Cardiac fibroblast (primary cell): ENCODE data around the gene KLHL29.

Experiments used
- DNase-seq, 2 donors: peaks; one replicate each; pipeline versions ENCODE4 v3.0.0 to v3.0.0-alpha.2; 2010; ENCODE audit warnings: low read depth in 2 of 2
- H3K4me3 ChIP-seq, 2 donors: replicated peaks in 1 of 2; 1 replicate in 1 of 2; 2 replicates in 1 of 2; pipeline ENCODE4 v1.5.1; 2011; ENCODE audit warnings: low read depth in 2 of 2, low read length in 2 of 2, mild to moderate bottlenecking in 2 of 2, moderate library complexity in 1 of 2
- TF ChIP-seq, protein P1 (sequence below): IDR thresholded peaks from one replicate; pipeline ENCODE4 v1.5.1; 2011; ENCODE audit warnings: low read depth, mild to moderate bottlenecking, low read length, inconsistent platforms

Gene KLHL29

DNA sequence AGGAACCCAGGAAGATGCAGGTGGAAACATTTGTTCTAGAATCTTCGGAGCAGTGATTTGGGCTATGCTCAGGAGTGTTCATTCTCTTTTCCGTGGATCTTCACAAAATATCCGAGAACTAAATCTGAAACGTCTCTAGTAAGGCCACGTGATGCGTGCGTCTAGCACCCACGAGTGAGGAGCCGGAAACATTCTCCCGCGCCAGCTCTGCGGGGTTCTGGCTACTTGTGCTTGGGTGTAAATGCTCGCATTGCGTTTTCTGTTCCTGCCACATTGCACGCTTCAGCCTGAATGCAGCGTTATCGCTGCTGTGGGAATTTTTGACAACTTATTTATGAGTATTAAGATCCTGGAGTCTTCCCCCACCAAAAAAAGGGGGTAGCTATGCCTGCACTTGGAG lies 71.4 kb downstream of the KLHL29 start:
- H3K4me3 ChIP-seq: no peak overlapping the region
- TF ChIP-seq, protein P1, sequence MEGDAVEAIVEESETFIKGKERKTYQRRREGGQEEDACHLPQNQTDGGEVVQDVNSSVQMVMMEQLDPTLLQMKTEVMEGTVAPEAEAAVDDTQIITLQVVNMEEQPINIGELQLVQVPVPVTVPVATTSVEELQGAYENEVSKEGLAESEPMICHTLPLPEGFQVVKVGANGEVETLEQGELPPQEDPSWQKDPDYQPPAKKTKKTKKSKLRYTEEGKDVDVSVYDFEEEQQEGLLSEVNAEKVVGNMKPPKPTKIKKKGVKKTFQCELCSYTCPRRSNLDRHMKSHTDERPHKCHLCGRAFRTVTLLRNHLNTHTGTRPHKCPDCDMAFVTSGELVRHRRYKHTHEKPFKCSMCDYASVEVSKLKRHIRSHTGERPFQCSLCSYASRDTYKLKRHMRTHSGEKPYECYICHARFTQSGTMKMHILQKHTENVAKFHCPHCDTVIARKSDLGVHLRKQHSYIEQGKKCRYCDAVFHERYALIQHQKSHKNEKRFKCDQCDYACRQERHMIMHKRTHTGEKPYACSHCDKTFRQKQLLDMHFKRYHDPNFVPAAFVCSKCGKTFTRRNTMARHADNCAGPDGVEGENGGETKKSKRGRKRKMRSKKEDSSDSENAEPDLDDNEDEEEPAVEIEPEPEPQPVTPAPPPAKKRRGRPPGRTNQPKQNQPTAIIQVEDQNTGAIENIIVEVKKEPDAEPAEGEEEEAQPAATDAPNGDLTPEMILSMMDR: no peak
- DNase-seq: no peak

- DNase-seq: peak; percentile 21 to 63
- TF ChIP-seq, protein P1: no peak
- H3K4me3 ChIP-seq: no peak overlapping the region
Observed at GRCh38 chr2:23456881-23457760, 72.1 kb downstream of the KLHL29 start.

DNA sequence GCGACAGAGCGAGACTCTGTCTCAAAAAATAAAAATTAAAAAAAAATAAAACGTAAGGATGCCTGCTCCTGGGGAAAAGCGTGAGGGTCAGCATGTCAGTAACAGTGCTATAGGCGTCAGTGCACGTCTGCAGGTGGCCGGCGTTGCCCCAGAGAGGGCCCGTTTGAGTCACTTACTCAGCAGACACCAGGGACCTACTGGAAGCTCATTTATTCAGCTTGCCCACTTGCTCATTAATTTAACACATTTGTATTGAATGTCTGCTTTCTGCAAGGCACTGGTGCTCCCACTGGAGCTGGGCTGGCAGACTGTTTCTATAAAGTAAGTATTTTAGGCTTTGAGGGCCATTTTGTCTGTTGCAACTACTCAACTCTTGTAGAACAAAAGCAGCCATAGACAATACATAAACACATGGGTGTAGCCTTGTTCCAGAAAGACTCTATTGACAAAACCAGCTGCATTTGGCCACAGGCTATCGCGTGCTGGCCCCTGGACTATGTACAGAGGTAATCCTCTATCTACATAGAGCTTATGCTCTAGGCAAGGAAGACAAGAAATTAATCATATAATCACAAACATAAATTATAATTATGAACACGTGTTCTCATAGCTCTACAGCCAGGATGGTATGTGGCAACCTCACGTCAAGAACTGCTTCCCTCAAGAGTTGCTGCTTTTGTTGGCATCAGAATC lies 73.2 kb downstream of the KLHL29 start:
- DNase-seq: no peak
- TF ChIP-seq, protein P1: no peak
- no peak overlapping the region for H3K4me3 ChIP-seq

DNA sequence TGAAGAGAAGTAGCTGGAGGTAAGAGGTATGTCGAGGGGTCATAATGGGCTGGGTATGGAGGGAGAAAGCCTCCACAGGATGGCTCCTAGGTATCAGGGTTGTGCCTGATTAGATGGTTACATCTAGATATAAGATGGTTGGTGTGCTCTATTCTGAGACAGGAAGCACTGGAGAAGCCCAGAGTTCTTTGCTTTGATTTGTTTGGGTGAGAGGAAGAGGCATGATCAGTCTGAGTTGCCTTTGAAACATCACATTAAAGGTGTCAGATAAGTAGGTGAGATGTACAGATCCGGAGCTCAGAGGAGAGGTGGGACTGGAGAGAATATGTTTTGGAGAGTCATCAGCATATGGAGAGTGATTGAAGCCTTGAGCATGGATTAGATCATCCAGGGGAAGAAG lies 74.1 kb downstream of the KLHL29 start:
- DNase-seq: no peak
- TF ChIP-seq, protein P1: no peak
- H3K4me3 ChIP-seq: no peak overlapping the region

- DNase-seq: peak; percentile 27 to 64
- no peak overlapping the region for H3K4me3 ChIP-seq
- TF ChIP-seq, protein P1: peak; percentile 74
Observed at GRCh38 chr2:23460228-23460627, 75.2 kb downstream of the KLHL29 start.

GRCh38 chr2:23460993-23461392 lies 76.0 kb downstream of the KLHL29 start:
- TF ChIP-seq, protein P1: no peak
- no peak overlapping the region for H3K4me3 ChIP-seq
- no peak for DNase-seq
